Measurements from ENCODE around the gene KDR.

KDR gene

DNA sequence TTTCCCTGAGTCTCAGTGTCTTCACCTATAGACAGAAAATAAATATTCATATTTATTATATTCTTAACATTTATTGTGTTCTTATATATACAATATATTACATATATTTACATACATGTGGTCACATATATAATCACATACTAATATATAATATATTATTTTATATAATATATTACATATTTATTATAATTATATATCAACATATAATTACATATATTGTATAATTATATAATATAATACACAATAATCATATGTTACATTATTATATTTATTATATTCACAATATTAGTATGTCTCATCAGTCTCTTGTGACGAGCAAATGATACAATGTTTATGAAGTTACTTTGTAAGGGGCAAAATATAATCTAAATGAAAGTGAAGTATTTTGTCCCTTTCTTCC lies 87.7 kb downstream of the KDR start:
- no peak for TF ChIP-seq ZNF274 (IDR thresholded peaks at IDR 0.05; ENCODE audit: low read depth, low read length)
- H3K4me3 ChIP-seq (ENCODE audit: low read length), result no peak overlapping the region

GRCh38 chr4:55036405-55036804 lies 89.0 kb downstream of the KDR start:
- no peak overlapping the region for H3K4me3 ChIP-seq (ENCODE audit: low read length)
- TF ChIP-seq ZNF274 (IDR thresholded peaks at IDR 0.05; ENCODE audit: low read depth, low read length), result no peak

- TF ChIP-seq ZNF274 (IDR thresholded peaks at IDR 0.05; ENCODE audit: low read depth, low read length), result no peak
- no peak overlapping the region for H3K4me3 ChIP-seq (ENCODE audit: low read length)
Observed at GRCh38 chr4:55035892-55036291, 89.5 kb downstream of the KDR start.

DNA sequence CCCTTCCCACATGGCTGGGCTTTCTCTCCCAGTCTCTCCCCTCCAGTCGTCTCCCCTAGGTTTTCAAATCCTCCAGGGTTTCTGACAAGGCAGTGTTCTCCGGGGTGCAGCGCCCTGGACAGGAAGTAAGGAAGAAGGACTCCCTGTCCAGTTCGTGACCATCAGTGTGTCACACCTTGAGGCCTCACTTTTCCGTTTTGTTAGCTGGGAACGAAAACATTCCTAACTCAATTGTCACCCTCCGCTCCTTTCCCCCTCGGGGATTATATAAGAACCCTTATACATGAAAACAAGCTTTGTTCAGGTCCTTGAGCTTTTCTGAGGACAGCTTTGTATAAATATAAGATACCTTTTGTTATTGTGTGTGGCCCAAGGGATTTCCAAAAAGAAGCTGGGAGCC lies 92.1 kb downstream of the KDR start:
- TF ChIP-seq ZNF274 (IDR thresholded peaks at IDR 0.05; ENCODE audit: low read depth, low read length), result no peak
- H3K4me3 ChIP-seq (ENCODE audit: low read length), result no peak overlapping the region

- TF ChIP-seq ZNF274 (IDR thresholded peaks at IDR 0.05; ENCODE audit: low read depth, low read length), result no peak
- H3K4me3 ChIP-seq (ENCODE audit: low read length), result no peak overlapping the region
Observed at GRCh38 chr4:55032788-55033187, 92.6 kb downstream of the KDR start.

- no peak for TF ChIP-seq ZNF274 (IDR thresholded peaks at IDR 0.05; ENCODE audit: low read depth, low read length)
- no peak overlapping the region for H3K4me3 ChIP-seq (ENCODE audit: low read length)
Observed at GRCh38 chr4:55032179-55032578, 93.2 kb downstream of the KDR start.

DNA sequence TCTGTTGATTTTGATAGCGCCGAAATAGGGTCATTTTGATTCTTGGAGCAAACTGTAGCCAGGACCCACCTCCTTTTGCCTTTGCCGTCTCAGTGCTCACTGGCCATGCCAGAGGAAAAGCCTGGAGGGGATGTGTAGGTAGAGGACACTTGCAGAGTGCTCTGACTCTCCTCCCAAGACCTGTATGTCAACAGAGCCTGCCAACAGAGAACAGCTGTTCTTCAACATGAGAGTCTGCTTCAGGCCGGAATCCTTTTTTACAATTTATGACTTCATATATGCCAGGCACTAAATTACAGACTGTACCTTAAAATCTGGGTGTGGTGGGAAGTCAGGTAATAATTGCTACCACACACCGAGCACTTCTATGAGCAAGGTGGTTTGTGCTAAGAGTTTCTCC lies 94.2 kb downstream of the KDR start:
- no peak for TF ChIP-seq ZNF274 (IDR thresholded peaks at IDR 0.05; ENCODE audit: low read depth, low read length)
- no peak overlapping the region for H3K4me3 ChIP-seq (ENCODE audit: low read length)

- no peak for TF ChIP-seq ZNF274 (IDR thresholded peaks at IDR 0.05; ENCODE audit: low read depth, low read length)
- no peak overlapping the region for H3K4me3 ChIP-seq (ENCODE audit: low read length)
Observed at GRCh38 chr4:55030589-55030988, 94.8 kb downstream of the KDR start.

DNA sequence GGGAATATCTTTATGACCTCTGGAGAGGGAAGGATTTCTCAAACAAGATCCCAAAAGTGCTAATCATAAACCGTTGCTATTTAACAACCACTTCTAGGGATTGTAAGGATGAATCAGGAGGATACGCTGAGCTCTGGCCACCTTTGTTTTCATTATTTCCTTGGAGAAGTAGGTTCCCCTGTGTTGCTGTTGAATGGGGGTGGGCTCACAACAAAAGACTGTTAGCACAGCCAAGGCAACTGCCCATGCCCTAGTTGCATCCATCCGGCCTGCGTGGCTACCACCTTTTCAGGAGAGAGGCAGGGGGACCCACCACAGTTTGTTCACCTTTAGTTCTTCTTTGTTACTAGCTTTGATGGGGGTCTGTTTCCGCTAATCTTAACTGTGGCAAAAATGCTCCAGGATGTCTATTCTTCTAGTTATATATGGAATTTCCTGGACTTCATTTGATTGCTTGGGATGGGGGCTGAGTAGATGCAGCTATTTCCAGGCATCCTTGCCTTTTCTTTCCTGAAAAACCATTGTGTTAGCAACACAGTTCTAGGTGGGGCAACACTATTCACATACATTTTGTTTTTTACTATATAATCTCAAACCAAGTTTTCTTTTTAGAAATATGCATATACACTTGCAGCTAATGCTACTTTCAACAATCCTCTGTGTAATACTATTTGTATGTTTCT lies 95.4 kb downstream of the KDR start:
- TF ChIP-seq ZNF274 (IDR thresholded peaks at IDR 0.05; ENCODE audit: low read depth, low read length), result no peak
- H3K4me3 ChIP-seq (ENCODE audit: low read length), result no peak overlapping the region

DNA sequence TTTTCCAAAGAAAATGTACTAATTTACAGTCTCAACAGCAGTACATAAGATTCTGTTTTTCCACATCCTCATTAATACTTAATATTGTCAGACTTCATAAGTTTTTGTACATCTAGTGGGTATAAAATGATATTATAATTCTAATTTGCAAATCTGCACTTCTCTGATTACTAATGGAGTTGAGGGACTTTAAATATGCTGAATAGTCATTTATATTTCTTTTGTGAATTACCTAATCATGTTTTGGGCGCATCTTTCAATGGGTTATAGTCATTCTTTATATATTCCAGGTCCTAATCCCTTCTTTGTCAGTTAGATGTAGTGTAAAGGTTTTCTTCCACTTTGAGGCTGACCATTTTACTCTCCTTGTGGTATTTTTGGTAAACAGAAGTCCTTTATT lies 96.1 kb downstream of the KDR start:
- no peak for TF ChIP-seq ZNF274 (IDR thresholded peaks at IDR 0.05; ENCODE audit: low read depth, low read length)
- no peak overlapping the region for H3K4me3 ChIP-seq (ENCODE audit: low read length)

Data from GM08714 (cell line).